Fibroblast of villous mesenchyme (primary cell): ENCODE data around the gene ADIG. TPM values are rescaled to one million over a fixed set of nuclear protein-coding genes. Genes with fewer than 3 reads are reported as not detected.

Source experiments
- DNase-seq: peaks from one replicate; pipeline ENCODE4 v3.0.0-alpha.2; 2010; ENCODE audit warnings: low read depth
- H3K4me3 ChIP-seq: 2 replicates; pipeline ENCODE4 v1.5.1; 2011; ENCODE audit warnings: low read depth, mild to moderate bottlenecking, low read length
- total RNA-seq: library from RNA; depleted of rRNA; stranded (reverse); fragments of >200 nt; gene quantifications from 2 replicates; pipeline ENCODE4 v1.2.3, GENCODE V29; 2012
- TF ChIP-seq, protein P1 (sequence below): IDR thresholded peaks from 2 replicates; pipeline ENCODE4 v1.5.1; 2012; ENCODE audit warnings: low read depth, mild to moderate bottlenecking, low read length; ENCODE audit not compliant: insufficient read depth

ADIG gene
- total RNA-seq, 1 donor: not detected

DNA sequence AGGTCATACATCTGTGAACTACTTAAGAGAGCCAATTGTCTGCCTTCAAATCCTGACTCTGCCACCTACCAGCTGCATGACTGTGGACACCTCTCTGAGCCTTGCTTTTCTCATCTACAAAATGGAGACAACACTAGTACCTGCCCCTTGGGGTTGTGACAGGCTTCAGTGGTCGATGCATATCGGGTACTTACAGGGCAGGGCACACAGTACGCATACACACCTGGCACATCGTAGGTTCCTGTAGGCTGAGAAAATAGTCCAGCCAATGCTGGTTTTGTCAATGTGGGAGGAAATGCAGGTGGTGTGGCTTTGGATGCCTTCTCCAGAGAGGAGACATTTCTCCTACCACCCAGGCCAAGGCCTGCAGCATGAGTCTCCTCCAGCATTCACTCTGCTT lies 2.3 kb downstream of the ADIG start:
- no peak for DNase-seq
- H3K4me3 ChIP-seq: no peak overlapping the region
- TF ChIP-seq, protein P1, sequence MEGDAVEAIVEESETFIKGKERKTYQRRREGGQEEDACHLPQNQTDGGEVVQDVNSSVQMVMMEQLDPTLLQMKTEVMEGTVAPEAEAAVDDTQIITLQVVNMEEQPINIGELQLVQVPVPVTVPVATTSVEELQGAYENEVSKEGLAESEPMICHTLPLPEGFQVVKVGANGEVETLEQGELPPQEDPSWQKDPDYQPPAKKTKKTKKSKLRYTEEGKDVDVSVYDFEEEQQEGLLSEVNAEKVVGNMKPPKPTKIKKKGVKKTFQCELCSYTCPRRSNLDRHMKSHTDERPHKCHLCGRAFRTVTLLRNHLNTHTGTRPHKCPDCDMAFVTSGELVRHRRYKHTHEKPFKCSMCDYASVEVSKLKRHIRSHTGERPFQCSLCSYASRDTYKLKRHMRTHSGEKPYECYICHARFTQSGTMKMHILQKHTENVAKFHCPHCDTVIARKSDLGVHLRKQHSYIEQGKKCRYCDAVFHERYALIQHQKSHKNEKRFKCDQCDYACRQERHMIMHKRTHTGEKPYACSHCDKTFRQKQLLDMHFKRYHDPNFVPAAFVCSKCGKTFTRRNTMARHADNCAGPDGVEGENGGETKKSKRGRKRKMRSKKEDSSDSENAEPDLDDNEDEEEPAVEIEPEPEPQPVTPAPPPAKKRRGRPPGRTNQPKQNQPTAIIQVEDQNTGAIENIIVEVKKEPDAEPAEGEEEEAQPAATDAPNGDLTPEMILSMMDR: no peak

DNA sequence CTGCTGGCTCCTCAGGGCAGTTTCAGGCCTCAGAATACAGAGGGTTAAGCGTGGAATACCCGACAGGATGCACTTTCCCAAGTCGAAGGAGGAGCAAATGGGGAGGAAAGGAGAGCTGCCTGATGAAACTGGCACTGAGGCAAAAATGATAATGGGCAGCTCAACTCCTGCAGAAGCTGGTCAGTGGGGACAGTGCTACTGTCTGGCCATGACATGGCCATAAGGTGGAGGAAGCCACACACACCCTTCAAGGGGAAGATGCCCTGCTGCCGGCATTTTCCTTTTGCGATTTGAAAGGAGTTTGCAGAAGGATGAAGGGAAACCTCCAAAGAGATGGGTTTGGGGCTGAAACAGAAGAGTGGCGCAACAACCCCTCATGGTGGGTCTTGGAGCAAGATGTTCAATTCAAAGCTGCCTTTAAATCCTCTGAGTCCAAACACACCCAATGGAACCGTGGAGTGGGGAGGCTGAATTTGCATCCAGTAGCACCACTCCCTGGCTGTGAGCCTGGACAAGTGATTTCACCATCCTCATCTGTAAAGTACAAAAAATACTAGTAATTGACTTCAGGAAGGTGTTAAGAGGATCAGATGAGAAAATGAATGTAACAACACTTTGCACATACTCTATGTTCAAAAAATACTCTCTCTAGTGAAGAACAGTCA lies 3.2 kb downstream of the ADIG start:
- DNase-seq: no peak
- H3K4me3 ChIP-seq: no peak overlapping the region
- TF ChIP-seq, protein P1: no peak

DNA sequence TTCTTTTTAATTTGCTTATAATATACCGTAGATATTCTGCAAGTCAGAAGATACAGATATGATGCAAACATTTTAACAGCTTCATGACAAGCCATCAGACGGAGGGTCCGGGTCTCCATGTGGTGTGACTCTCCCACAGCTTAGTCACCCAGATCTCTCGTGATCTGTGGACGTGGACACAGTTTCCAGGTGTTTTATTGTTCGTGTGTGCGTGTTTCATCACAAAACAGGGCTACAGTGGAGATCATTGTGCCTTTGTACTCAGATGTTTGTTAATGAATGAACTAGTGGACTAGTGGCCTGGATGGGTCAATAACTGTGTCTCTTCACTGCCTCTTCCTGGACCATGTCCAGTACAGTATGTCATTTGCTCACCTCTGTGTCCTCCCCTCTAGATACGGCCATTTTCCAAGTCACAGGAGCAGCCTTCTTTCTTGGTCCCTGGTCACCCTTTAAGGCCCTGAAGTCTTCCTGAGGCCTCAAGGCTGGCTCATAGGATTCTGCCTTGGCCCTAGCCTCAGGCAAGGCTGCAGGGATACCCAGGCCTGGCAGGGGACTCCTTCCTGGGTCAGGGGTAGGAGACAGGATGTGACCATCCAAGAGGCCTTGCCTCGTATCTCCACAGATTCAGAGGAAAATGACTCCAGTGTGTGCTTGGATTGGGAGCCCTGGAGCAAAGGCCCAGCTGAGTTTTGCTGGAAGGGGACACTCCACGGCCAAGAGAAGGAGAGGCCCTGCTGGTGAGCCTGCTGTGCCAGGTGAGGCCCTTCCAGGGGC lies 4.6 kb downstream of the ADIG start:
- no peak overlapping the region for H3K4me3 ChIP-seq
- TF ChIP-seq, protein P1: no peak
- no peak for DNase-seq

DNA sequence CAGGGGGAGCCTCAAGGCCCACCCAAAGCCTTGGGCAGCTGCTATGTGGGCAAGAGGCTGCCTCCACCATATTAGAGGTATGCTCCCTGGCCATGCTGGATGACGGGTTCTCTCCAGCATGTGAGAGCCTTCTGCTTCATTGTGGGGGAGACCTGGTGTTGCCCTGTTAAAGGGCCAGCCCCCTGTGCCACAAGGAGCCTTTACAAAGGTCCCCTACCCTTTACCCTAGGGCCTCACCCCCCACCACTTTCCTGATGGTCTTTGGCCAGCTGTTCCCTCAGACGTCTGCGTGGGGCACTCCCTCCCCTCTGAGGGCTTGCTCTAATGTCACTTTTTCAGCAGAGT lies 5.2 kb downstream of the ADIG start:
- TF ChIP-seq, protein P1: no peak
- no peak overlapping the region for H3K4me3 ChIP-seq
- DNase-seq: no peak

DNA sequence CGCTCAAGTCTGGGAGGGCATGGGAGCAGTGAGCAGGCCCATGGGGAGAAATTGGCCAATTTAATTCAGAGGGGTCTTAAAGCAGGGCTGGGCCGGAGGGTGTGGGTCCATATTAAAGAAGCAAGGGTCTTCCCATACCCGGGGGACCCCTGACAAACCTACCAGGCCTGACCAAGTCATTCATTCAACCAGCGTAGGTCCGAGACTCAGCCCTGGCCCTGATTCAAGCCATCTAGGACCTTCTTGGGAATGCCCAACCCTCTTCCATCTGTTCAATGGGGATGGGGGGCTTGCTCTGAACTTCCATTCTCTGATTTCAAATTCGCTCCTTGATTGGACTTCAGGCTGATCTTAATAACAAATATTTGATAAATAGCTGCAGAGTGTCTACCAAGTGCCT lies 7.3 kb downstream of the ADIG start:
- no peak overlapping the region for H3K4me3 ChIP-seq
- no peak for DNase-seq
- TF ChIP-seq, protein P1: no peak

DNA sequence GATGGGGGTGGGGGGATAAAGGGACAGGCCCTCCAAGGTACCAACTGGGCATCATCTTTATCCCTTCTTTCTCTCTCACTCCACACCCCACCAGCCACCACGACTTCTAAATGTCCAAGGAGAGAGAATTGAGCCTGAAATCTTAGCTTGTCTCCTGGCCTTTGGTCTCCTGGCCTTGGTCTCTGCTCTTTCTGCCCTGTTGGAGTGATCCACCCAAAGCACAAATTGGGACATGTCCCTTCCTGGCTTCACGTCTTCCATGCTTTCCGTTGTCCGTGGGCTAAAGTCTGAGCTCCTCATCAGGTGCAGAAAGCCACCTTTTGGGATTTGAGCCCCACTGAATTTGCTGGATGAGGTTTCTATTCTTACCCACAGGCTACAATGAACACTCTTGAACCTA lies 8.4 kb downstream of the ADIG start:
- TF ChIP-seq, protein P1: no peak
- DNase-seq: no peak

More for the DNA sequence above, 8.4 kb downstream of the ADIG start:
- no peak overlapping the region for H3K4me3 ChIP-seq
